ENCODE data around the gene PDCD2L. TPM values are rescaled to one million over a fixed set of nuclear protein-coding genes. Genes with fewer than 3 reads are reported as not detected.
A peak's percentile ranks its signal among the peaks of the same experiment; 100 is the strongest.

The PDCD2L gene
- total RNA-seq, 1 donor from 2014 or later = 12.5 TPM

DNA sequence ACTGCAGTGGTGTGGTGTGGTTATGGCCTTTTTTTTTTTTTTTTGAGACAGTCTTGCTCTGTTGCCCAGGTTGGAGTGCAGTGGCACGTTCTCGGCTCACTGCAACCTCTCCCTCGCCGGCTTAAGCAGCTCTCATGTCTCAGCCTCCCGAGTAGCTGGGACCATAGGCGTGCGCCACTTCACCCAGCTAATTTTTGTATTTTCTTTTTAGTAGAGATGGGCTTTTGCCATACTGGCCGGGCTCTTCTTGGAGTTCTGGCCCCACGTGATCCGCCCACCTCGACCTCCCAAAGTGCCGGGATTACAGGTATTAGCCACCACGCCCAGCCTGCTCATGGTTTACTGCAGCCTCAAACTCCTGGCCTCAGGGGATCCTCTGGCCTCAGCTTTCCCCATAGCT, 7.0 kb downstream of the PDCD2L start:
- Mint-ChIP-seq H3K36me3 (peaks cover 20% of the 10 kb centered on the region), H3K27me3 (ENCODE audit: low read depth) (no peaks in the 10 kb centered on the region), H3K4me1 (no peaks in the 10 kb centered on the region), H3K9me3 (no peaks in the 10 kb centered on the region), H3K27ac (no peak overlapping the region), H3K4me3 (no peak overlapping the region)
- TF ChIP-seq, protein P1, sequence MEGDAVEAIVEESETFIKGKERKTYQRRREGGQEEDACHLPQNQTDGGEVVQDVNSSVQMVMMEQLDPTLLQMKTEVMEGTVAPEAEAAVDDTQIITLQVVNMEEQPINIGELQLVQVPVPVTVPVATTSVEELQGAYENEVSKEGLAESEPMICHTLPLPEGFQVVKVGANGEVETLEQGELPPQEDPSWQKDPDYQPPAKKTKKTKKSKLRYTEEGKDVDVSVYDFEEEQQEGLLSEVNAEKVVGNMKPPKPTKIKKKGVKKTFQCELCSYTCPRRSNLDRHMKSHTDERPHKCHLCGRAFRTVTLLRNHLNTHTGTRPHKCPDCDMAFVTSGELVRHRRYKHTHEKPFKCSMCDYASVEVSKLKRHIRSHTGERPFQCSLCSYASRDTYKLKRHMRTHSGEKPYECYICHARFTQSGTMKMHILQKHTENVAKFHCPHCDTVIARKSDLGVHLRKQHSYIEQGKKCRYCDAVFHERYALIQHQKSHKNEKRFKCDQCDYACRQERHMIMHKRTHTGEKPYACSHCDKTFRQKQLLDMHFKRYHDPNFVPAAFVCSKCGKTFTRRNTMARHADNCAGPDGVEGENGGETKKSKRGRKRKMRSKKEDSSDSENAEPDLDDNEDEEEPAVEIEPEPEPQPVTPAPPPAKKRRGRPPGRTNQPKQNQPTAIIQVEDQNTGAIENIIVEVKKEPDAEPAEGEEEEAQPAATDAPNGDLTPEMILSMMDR (IDR thresholded peaks at IDR 0.05; ENCODE audit: unreplicated experiment) = no peak
- DNase-seq (ENCODE audit: low spot score in 2 of 2, unreplicated experiment in 2 of 2) = no peak

DNA sequence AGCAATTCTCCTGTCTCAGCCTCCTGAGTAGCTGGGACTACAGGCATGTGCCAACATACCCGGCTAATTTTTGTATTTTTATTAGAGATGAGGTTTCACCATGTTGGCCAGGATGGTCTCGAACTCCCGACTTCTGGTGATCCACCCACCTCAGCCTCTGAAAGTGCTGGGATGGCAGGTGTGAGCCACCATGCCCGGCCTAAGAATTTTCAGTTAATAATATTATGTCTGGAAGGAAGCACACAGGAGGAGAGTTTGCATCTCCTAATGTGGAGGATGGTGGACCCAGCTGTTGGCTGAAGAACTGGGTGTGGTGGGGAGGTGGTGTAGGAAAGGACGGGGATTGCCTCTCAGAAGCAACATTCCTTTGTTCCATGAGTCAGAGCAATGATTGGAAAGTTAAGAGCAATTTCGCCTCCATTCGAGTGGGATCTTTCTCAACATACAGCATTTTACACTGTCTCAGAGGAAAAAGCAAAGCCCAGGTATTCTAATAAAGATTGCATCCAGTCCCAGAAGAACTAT, 11.9 kb downstream of the PDCD2L start:
- no peak overlapping the region for H3K4me3 Mint-ChIP-seq
- H3K36me3 Mint-ChIP-seq = peaks cover 24% of the 10 kb centered on the region
- no peak for DNase-seq (ENCODE audit: low spot score in 2 of 2, unreplicated experiment in 2 of 2)
- no peak overlapping the region for H3K27ac Mint-ChIP-seq
- TF ChIP-seq, protein P1 (IDR thresholded peaks at IDR 0.05; ENCODE audit: unreplicated experiment) = no peak
- no peaks in the 10 kb centered on the region for H3K4me1 Mint-ChIP-seq
- no peaks in the 10 kb centered on the region for H3K27me3 Mint-ChIP-seq (ENCODE audit: low read depth)
- peaks cover 5% of the 10 kb centered on the region for H3K9me3 Mint-ChIP-seq

DNA sequence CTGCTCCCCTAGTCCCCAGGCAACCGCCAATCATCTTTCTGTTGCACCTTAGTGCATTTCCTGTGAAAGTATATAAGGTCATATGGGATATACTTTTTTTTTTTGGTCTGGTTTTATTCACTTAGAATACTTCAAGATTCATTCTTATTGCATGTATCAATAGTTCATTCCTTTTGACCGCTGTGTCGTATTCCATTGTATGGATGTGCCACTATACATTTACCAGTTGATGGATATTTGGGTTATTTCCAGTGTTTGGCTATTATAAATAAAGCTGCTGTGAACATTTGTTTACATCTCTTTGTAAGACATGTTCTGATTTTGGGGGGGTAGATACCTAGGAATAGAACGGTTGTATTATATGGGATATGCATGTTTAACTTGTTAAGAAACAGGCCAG, 14.1 kb downstream of the PDCD2L start:
- H3K4me1 Mint-ChIP-seq = no peaks in the 10 kb centered on the region
- no peak overlapping the region for H3K27ac Mint-ChIP-seq
- no peak for DNase-seq (ENCODE audit: low spot score in 2 of 2, unreplicated experiment in 2 of 2)
- no peak overlapping the region for H3K4me3 Mint-ChIP-seq
- H3K9me3 Mint-ChIP-seq = peaks cover 5% of the 10 kb centered on the region
- H3K36me3 Mint-ChIP-seq = peaks cover 28% of the 10 kb centered on the region
- TF ChIP-seq, protein P1 (IDR thresholded peaks at IDR 0.05; ENCODE audit: unreplicated experiment) = no peak
- no peaks in the 10 kb centered on the region for H3K27me3 Mint-ChIP-seq (ENCODE audit: low read depth)

DNA sequence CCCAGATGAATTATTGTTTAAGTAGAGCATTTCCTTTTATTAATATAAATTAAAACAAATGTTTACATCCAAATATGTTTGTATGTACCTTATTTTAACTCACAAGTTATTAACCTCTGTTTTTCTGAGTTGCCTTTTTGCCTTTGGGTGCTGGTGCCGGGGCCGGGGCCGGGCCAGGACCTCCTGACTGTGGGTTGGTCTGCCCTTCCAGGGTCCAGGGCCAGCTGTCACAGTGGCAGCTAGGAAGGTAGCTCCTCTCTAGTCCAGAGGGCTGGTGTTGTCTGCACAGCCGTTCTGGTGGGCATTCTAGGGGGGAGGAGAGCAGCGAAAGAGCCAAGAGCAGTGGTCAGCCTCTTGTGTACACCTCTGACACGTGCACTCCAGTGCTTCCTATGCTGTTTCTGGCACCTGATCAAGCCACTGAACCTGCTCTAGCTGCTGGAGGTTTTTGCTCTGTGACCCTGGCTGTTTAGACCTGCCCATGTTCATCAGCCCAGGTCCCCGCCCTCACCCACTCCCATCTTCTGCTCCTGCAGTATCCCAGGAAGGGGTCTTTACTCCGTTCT, 22.0 kb downstream of the PDCD2L start:
- DNase-seq (ENCODE audit: low spot score in 2 of 2, unreplicated experiment in 2 of 2) = no peak
- TF ChIP-seq, protein P1 (IDR thresholded peaks at IDR 0.05; ENCODE audit: unreplicated experiment) = no peak
- no peaks in the 10 kb centered on the region for H3K9me3 Mint-ChIP-seq
- H3K27me3 Mint-ChIP-seq (ENCODE audit: low read depth) = no peaks in the 10 kb centered on the region
- peaks cover 13% of the 10 kb centered on the region for H3K36me3 Mint-ChIP-seq
- peak overlapping the region; percentile 7 for H3K27ac Mint-ChIP-seq
- peaks cover 25% of the 10 kb centered on the region for H3K4me1 Mint-ChIP-seq
- no peak overlapping the region for H3K4me3 Mint-ChIP-seq

DNA sequence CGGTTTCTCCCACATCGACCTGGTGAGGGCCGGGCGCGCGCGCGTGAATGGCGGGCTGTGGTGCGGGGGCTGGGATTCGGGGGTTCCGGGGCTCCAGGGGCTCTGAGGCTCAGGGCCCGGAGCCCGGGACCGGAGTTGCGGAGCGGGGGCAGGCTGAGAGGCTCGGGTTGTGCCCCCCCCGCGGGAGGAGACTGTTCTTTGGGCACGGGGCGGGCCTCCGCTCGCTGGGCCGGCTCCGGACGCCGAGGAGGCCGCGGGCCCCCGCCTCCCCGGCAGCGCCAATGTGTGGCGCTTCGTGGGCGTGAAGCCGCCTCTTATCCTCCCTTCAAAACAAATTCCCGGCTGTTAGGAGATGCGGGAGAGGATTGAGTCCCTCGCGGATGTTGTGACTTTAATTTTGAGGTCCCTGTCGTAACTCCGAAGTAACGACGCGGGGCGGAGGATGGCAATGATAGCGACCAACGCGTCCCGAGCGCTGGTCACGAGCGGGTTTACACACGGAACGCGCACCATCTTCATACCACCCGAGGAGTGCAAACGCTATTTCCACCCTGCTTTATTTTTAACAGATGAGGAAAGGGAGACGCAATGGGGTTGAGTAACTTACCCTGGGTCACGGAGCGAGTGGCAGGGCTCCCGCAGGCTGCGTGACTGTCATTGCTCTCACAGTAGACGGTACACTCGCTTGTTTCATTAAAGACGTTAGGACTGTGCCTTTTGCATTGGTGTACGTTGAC, 24.5 kb downstream of the PDCD2L start:
- Mint-ChIP-seq H3K4me3 (peak overlapping the region; percentile 98), H3K9me3 (no peaks in the 10 kb centered on the region), H3K27me3 (ENCODE audit: low read depth) (no peaks in the 10 kb centered on the region), H3K36me3 (peaks cover 14% of the 10 kb centered on the region), H3K27ac (peak overlapping the region; percentile 97), H3K4me1 (peaks cover 27% of the 10 kb centered on the region)
- peak in 1 of 2 experiments; percentile 23 for DNase-seq (ENCODE audit: low spot score in 2 of 2, unreplicated experiment in 2 of 2)
- TF ChIP-seq, protein P1 (IDR thresholded peaks at IDR 0.05; ENCODE audit: unreplicated experiment) = no peak
